Measurements from ENCODE around the gene TOLLIP.

Gene TOLLIP

DNA sequence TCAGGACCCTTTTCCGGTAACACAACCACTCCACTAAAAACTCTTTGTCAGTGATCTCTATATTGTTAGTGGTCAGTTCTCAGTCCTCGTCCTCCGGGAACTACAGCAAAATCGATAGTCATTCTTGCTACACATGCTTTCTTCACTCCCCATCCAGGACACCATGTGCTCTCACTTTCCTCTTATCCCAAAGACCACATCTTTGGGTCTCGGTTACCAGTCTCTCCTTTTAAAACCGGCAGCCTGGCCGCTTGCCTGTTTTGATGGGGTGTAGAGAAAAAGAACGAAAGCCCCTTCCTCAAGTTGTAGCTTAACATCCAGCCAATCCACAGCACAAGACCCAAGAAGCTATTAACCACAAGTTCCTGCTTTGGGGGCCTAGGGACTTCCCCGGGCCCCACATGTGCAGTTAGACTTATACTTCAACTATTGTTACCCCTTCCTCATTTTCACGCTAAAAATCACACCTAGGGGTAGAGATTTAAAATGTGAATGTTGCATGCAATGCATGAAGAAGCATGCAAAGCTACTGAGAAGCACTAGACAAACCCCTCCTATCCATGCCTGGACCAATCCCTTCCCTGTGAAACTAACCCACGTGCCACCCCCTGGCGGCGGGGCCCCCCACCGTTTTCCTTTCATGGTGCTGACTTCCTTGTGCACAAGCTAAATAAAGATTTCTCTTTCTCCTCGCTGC is 1.5 kb upstream of the TOLLIP start:
- peak; percentile 36 for DNase-seq (ENCODE audit: low spot score)

GRCh38 chr11:1310318-1310687 is 871 bp upstream of the TOLLIP start:
- no peak for DNase-seq (ENCODE audit: low spot score)

DNA sequence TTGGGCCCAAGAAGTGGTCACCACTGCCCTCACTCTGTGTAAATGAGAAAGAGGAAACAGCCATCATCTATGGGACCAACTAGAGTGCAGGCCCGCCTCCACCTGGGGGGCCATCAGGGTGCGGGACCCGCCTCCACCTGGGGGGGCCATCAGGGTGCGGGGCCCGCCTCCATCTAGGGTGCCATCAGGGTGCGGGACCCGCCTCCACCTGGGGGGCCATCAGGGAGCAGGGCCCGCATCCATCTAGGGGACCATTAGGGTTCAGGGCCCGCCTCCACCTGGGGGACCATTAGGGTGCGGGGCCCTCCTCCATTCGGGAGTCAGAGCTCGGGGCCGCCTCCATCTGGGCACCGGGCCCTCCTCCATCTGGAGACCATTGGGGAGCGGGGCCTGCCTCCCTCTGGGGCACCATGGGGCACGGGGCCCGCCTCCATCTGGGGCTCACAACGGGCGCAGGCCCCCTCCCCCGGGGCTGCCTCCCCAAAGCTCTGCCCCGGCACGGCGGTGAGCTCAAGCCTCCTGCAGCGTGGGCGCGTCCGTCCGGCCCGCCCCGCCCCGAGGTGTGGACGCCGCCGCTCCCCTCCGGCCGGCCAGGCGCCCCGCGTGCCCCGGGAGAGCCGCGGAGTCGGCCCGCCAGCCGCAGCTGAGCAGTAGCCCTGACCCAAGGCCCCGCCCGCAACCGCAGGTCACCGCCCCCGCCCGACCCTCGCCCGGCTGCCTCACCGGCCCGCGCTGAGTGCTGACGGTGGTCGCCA is 512 bp downstream of the TOLLIP start:
- DNase-seq (ENCODE audit: low spot score) = no peak

DNA sequence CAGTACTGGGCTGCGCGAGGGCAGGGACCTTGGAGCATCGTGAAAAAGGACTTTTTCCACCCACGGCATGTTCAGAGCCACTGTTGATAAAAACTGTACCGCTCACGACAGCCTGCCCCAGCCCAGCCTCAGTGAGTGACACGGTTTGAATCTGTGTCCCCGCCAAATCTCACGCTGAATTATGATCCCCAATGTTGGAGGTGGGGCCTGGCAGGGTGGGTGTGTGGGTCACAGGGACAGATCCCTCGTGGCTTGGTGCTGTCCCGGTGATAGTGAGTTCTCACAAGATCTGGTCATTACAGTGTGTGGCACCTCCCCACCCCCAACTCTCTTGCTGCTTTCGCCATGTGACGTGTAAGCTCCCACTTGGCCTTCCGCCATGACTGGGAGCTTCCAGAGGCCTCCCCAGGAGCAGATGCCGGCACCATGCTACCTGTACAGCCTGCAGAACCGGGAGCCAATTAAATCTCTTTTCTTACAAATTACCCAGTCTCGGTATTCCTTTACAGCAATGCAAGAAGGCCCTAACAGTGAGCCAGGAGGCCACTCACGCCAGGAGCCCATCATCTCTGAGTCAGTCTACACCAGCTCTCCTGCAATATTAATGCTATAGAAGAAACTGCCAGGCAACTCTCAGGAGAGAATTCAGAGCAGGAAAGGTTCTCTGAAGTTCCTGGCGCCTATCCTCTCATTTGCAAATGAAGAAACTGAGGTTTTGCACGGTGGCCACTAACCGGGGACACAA is 1.3 kb downstream of the TOLLIP start:
- no peak for DNase-seq (ENCODE audit: low spot score)

DNA sequence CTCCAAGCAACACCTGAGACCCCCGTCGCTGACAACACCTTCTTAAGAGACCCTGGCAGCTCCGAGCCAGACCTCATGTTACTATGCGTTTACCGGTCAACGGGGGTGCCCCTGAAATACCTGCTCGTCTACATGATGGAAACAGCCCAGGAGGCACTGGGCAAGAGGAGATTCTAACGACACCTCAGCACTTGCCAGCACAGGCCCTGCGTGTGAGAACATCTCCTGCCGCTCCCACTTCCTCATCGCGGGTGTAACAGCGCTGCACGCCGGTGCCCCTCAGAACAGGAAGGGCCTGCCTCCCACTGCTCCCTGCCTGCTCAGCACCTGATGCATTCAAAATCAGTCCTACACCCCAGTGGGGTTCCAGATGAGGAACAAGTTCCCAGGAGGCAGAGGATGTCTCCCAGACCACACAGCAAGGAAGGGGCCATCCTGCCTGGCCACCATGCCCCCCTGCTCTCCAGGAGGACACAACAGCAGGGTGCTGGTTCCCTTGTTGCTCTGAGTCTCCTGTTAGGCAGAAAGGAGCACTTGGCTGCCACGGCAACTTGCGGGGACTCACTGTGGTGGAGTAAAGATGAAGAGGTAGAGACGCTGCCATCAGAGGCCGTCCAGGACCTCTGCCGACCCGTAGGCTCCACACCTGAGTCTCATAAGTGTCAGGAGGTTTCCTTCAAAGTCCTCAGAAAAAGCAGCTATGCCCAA is 2.1 kb downstream of the TOLLIP start:
- no peak for DNase-seq (ENCODE audit: low spot score)

DNA sequence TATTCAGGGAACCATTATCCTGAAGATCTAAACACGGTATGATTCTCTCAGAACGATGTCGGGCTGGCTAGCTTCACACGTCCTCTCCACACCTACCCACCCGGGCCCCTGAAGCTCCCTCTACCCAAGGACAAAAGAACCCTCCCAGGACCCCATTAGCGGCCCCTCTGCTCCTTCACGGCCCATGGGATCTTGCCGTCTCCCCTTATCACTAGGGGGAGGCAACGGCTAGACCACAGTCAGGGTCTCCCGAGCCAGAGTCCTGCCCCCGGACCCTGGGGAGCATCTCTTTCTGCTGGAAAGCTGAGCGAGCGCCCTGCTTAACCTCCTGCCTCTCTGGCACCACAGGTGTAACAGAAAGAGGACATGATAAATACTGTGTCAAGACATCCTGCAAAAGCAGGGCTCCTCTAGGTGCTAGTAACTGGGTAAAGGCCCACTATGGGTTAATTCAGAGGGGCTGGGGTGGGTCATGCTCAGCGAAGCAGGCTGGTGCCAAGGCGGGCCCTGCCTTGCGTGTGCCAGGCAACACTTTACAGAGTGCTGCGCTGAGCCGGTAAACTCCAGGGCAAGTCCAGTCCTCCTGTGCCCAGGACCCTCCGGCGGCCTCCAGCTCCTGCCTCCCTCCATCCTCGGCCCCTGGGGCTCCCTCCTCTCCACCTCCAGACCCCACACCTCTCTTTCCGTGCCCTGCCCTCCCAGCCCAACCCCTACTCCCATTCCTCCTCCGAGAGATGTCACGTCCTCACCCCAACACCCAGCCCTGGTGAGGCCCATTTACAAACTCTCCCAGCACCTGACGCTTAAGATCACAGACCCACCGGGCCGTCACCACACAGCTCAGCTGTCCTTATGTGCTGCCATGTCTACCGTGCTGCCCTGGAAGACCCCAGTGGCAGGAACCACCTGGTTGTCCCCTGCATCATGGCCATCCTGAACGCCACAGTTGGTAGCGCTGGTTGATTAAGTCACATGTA is 3.0 kb downstream of the TOLLIP start:
- no peak for DNase-seq (ENCODE audit: low spot score)

- no peak for DNase-seq (ENCODE audit: low spot score)
Observed at GRCh38 chr11:1305501-1306056, 3.9 kb downstream of the TOLLIP start.

DNA sequence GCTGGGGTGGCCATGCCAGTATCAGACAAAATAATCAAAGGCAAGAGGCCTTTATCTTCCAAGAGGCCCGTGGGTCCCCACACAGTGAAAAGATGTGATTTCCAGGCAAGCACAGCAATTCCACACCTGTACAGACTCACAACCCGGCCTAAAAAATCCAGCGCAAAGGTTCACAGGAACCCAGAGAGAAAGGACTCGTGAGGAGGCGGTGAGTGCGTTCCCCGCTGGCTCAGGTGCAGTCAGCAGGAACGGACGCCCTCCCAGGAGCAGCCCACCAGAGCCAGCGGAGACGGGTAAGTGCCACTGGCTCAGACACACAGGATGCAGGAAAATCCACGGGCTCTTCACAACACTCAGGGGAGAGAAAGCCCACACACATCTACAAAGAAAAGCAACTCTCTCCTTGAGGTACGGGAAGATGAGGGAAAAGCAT is 4.4 kb downstream of the TOLLIP start:
- DNase-seq (ENCODE audit: low spot score) = no peak

DNA sequence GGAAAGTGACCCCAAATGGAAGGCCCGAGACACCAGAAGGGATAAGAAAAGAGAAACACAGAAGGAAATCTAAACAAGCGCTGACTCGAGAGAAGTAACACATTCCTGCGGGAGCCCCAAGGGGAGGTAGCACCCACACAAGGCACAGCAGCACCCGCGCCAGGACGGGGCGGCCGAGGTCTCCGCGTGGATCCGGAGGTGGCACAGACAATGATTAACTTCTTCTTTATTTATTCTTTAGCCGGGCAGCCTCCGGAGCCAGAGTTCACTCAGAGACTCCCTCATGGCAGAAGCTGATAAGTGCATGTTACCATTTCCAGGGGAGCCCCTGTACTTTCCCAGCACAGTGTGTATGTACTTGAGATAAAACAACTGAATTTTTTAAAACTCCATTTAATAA is 5.1 kb downstream of the TOLLIP start:
- no peak for DNase-seq (ENCODE audit: low spot score)

GRCh38 chr11:1303973-1304372 is 5.5 kb downstream of the TOLLIP start:
- no peak for DNase-seq (ENCODE audit: low spot score)

GRCh38 chr11:1303126-1303821 is 6.2 kb downstream of the TOLLIP start:
- DNase-seq (ENCODE audit: low spot score) = no peak

DNA sequence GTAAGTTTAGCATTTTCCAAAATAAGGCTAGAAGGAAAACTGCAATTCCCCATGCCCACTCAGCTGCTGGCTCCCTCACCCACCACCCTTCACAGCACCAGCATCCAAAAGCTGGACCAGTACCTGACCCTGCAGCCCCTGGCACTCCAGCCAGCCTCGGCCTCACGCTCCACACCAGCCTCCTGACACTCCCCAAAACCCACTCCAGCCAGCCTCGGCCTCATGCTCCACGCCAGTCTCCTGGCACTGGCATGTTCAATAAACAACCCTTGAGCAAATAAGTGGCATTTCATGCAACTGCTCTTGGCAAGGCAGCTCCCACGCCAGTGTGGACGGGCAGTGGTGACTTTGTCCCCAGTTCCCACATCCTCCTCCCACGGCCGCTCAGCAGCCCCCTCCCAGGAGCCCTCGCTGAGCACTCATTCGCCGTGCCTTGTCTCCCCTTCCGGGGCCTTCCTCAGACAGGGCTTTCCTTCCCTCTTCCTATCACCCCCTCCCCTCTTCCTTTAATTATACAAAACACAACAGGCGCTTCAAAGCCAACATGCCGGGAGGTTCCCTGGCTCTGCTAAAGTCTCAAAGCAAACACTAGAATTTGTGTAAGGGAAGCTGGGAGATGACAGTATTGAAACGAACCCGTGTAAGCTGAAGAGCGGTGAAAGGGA is 6.8 kb downstream of the TOLLIP start:
- DNase-seq (ENCODE audit: low spot score) = no peak

GRCh38 chr11:1302041-1302460 is 7.4 kb downstream of the TOLLIP start:
- DNase-seq (ENCODE audit: low spot score) = no peak

DNA sequence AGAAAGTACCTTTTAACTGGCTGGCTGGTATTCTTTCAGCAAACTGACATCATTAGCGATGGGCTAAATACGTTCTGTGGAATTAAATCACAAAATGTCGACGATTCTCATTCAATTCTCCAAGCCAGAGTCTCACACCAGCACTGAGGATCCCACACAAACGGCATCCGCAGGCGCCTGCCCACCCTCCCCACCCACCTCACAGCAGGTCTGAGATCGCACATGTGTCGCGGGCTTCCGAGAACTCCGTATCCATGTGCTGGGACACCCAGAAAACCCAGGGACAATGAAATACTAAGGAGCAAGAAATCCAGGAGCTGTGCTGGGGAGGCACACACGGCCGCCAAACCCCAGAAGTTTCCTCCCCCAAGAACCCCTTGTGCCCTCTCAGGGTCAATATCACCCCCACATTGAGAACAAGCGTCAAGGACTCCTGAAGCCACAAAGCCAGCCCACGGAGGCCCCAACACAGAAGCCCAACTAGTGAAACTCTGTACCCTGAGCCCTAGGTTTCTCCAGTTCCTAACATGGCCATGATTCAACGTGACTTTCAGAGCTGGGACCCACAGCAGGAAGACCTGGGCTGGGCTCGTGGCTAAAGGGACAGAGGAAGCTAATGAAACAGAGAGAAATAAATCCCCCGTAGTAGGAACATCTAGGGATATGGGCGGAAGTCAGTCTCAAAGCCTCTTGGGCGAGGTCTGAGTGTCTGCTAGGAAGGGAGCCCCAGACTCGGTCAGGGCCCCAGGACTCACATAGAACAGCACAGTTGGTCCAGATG is 8.0 kb downstream of the TOLLIP start:
- DNase-seq (ENCODE audit: low spot score) = no peak

- no peak for DNase-seq (ENCODE audit: low spot score)
Observed at GRCh38 chr11:1300569-1301187, 8.8 kb downstream of the TOLLIP start.

- no peak for DNase-seq (ENCODE audit: low spot score)
Observed at GRCh38 chr11:1300121-1300520, 9.3 kb downstream of the TOLLIP start.

DNA sequence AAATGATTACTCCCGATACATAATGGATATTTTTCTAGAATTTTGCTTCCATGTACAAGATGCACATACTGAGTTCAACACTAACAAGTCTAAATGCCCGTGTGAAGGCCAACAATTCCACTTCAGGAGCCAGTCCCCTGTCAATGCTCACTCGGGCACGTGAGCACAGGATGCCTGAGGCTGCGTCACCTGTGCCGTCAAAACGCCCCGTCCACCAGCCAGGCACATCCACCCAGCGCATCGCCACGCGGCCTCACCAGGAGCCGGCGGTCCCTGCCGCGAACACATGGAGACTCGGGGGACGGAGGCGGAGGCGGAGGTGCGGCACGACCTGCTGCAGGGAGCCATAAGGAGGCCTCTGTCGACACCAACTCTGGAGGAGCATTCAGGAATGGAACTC is 9.8 kb downstream of the TOLLIP start:
- no peak for DNase-seq (ENCODE audit: low spot score)
